HG02973 (cell line): ENCODE results near the gene CCDC192.
A peak's percentile ranks its signal among the peaks of the same experiment; 100 is the strongest.

Source experiments
- ATAC-seq: cut with Tn5 transposase; IDR thresholded peaks from one replicate; pipeline ENCODE4 v1.9.1; 2021; ENCODE audit warnings: moderate library complexity; ENCODE audit not compliant: unreplicated experiment

The CCDC192 gene

DNA sequence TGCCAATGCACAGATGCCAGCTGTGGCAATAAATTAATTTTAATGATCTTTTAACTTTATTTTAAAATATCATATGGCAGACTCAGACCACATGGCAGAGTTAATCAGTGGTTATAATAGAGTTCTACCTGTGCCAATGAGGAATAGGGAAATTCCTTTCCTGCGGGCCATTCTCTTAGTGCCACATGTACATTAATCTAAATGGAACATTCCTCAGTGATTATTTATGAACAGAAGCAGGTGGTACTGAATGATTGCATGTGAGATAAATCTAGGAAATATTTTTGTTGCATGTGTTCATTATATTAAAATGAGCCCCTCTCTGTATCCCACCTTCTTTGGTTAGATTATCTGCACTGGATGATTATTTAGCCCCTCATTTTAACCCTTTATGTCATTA lies 102.3 kb downstream of the CCDC192 start:
- ATAC-seq = no peak

- no peak for ATAC-seq
Observed at GRCh38 chr5:127806776-127807175, 103.6 kb downstream of the CCDC192 start.

DNA sequence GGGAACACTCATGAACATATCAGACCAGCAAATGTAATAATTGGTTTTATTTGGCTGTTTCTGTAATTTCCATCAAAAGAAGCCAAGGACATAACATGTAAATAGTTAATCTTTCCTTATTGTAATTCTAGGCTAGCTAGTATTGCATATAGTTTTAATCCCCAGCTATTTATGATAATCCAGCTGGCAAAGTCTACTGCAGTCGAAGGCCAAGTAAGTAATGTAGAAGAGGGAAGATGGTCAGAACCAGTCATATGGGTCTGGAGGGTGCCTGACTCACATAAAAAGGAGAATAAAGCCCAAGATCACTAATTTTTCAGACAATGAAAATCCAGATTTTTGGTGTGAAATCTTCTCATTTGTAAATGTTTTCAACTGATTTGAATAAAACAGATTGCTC lies 106.3 kb downstream of the CCDC192 start:
- ATAC-seq = no peak

GRCh38 chr5:127810017-127810416 lies 106.8 kb downstream of the CCDC192 start:
- ATAC-seq = no peak

DNA sequence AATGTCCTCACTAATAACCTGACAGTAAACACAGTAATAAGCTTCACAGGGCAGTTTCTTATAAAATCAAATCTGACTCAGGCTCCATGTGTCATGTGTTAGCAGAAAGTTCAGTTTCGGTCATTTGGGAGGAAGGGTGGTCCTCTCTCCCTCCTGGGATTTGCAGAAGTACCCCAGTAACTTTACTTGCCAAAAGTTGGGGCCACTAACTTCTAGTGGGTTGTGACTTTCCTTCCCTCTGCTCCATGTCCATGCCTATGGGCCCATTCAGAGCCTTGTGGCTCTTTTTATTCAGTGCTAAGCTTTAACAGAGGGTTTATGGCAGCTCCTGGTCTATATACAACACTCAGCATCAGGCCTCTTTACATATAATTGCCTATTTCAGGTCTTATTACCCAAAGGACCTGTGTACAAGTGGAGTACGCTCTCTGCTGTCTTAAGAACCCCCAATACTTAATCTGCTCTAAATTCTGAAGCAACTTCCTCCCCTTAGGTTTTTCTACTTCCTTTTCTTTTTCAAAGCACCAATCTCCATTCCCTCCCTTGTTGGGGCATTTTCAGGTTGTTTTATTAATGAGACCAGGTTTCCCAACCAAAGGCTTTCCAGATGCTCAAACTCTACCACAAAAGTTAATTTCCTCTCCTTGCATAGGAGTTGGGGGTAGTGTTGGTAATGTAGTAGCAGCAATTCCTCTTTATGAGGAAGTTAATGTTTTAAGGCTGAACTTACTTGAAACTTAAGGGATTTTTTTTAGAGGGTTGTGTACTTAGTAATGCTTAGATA lies 107.7 kb downstream of the CCDC192 start:
- no peak for ATAC-seq

DNA sequence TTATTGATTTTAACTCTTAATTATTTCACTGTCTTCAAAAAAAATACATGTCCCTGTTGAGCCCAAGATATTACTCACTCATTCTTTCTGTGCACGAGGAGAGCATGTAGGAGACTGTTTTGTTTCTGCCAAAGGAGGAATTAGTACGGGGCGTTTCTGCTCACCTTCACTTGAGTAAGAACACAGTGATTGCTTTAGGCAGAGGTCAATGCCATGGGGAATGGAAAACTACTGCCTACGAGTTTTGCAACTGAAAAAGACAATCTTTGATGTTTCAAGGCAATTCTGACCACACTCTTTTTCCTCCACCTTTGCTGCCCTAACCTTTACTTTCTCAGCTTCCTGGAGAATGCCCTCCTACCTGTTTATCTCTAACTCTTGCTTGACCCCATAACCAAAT lies 109.4 kb downstream of the CCDC192 start:
- no peak for ATAC-seq

- ATAC-seq = no peak
Observed at GRCh38 chr5:127813633-127814587, 110.7 kb downstream of the CCDC192 start.

- no peak for ATAC-seq
Observed at GRCh38 chr5:127814588-127814973, 111.4 kb downstream of the CCDC192 start.

GRCh38 chr5:127820910-127821553 lies 117.8 kb downstream of the CCDC192 start:
- ATAC-seq = peak; percentile 99

DNA sequence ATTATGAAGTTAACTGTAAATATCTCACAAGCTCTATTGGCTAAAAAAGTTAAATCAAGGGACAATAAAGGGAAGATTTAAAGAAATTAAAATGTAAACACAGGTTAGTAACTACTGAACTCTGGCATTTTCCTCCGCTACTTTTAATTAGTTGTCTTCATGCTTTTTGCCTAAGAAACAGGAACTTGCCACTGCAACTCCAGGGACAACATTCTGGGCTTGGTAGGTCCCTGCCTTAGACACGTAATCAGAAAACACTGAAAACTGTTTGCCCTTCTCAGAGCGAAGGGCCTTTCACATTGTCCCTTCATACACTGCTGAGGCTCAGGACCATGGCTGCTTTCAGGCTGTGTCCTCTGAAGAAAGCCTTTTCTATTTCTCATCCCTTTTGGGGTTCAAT lies 118.7 kb downstream of the CCDC192 start:
- ATAC-seq = no peak

GRCh38 chr5:127824126-127824525 lies 120.9 kb downstream of the CCDC192 start:
- no peak for ATAC-seq

DNA sequence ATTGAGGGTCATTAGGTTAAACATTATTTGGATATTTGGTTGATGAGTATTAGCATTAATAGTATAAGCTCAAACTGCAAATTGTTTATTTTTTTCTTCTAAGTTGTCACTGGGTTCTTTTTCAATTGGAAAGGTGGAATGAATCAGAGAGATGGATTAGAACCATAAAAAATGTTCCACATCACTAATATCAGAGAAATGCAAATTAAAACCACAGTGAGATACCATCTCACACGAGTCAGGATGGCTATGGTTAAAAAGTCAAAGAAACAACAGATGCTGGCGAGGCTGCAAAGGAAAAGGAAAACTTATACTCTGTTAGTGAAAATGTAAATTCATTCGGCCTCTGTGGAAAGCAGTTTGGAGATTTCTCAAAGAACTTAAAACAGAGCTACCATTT lies 122.8 kb downstream of the CCDC192 start:
- ATAC-seq = no peak

DNA sequence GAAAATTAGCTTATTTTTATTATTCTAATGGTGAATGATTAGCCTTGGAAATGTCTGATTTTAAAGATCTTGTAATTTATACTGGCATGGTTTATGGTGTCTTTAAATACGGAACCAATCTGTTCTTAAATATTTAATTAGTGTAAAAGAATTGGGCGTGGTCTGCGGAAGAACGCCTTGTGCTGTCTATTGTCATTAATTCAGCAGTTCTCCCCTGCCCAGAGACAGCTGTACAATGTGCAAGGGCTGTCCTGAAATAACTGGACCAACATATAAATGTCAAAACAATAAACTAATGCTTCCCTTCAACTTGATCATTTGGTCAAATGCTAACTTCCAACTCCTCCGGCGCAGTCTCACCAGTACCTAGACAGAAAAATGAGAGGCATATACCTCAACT lies 124.3 kb downstream of the CCDC192 start:
- ATAC-seq = no peak

- ATAC-seq = no peak
Observed at GRCh38 chr5:127830157-127830556, 127.0 kb downstream of the CCDC192 start.

DNA sequence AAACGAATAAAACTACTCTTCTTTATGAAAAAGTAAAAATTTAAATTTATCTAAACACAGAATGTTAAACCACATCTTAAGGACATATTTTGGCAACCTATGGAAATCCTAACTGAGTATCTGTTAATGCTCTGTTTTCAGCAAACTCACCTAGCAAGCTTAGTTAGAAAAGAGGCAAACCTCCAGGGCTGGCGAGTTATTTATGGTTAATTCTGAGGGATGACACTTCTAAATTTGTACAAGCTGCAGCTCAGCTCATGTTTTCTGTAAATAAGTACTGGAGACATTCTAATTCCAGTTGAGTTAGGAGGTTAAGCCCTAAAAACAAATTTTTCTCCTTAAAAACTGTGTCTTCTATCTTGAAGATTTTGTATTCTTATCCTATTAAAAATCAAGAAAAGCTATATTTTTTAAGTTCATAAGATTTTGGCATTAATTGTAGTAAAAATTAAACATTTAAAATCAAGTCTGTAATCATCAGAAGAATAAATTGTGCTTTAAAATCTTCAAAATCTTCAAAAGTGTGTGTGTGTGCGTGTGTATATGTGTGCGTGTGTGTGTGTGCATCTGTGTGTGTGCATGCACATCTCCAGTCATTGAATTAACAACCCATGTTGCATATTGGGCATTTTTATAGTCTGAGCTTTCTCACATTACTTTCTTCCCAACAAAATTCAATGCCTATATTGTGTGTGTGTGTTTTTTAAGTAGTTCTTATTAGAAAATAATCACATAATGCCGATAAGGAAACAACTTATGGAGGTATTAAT lies 127.8 kb downstream of the CCDC192 start:
- ATAC-seq = no peak

DNA sequence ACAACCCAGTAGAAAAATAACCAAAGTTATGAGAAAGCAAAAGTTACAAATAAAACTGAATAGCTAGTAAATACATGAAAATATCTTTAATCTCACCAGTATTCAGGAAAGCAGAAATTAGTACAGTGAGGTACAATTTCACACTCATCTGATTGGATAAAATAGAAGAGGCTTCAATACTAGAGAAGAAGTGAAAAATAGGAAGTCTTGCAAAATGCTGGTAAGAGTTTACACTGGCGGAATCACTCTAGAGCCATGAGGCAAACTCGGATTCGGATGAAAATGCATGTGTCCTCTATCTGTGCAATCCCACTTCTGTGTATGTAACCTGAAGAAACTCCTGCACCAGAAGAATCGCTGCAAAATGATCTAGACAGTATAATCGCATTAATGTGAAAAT lies 128.9 kb downstream of the CCDC192 start:
- ATAC-seq = no peak

DNA sequence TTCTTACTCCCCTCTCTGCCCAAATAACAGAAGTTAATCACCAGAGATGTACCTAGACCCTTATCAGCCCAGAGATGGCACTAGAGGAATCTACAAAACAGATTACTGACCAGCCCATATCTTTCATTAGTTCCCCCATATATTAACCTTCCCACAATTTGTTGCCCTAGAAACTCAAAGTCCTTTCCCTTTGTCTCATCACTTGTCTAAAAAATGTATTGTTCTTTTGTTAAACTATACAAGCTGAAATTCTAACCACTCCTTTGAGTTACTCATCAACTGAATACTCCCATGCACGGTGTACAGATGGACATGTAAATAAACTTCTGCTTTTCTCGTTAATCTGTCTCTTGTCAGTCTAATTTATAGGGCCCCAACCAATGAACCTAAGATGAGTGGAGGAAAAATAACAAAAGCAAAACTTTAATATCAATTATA lies 130.9 kb downstream of the CCDC192 start:
- ATAC-seq = no peak

DNA sequence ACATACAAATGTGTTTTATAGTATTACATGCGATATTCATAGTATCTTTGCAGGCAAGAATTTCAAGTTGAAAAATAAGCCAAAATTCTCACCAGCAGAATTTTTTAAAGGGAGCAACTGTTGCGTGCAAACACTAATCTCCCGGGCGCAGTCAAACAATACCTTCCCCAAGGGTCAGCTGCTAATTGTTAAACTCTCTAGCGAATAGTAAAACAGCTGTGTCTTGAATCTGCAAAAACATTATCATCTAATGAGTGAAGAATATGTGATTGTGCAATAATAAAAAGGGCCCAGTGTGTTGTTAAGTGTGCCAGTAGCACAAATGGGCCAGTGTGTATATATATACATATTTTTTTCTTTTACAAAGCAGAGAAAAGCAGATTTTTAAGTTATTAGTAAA lies 131.4 kb downstream of the CCDC192 start:
- ATAC-seq = no peak

GRCh38 chr5:127838661-127839060 lies 135.5 kb downstream of the CCDC192 start:
- ATAC-seq = no peak

DNA sequence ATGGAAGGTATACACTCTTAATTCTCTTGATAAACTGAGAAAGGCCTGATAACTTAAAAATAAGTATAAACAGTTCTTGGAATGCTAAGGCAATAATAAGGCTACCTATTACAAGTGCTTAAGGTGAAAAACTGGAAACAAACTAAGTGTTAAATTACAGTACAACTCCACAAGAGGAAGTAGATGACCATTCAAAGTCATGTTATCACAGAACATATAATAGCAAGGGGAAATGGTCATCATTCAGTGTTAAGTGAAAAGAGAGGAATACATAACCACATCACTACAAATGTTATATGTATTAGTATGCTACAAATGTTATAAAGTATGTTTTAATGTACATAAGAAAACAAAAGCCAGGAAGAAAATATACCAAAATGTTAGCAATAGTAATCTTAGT lies 135.9 kb downstream of the CCDC192 start:
- ATAC-seq = no peak
